DND-41 (cell line): ENCODE data around the gene SLC46A2.

ENCODE experiments used
- ATAC-seq: fragments of 200-7000 bp; cut with Tn5 transposase; 3 replicates; pipeline ENCODE4 v1.9.1; 2021; ENCODE audit warnings: low read depth; ENCODE audit not compliant: insufficient read depth
- DNase-seq: peaks from one replicate; pipeline ENCODE4 v3.0.0-alpha.2; 2020
- H2AFZ ChIP-seq: 2 replicates; pipeline ENCODE4 v1.6.0; 2012; ENCODE audit warnings: low read depth, low read length
- H3K27ac ChIP-seq: 2 replicates; pipeline ENCODE4 v1.5.1; 2012; ENCODE audit warnings: low read length, inconsistent platforms
- H3K27me3 ChIP-seq: fragments of 200-600 bp; sonication (generic); 2 replicates; pipeline ENCODE4 v1.6.0; 2012; ENCODE audit warnings: low read length, mild to moderate bottlenecking, inconsistent platforms; ENCODE audit not compliant: insufficient read depth, poor library complexity
- H3K36me3 ChIP-seq: 2 replicates; pipeline ENCODE4 v1.5.1; 2012; ENCODE audit warnings: low read length, inconsistent platforms; ENCODE audit not compliant: insufficient read depth
- H3K4me1 ChIP-seq: 2 replicates; pipeline ENCODE4 v1.5.1; 2012; ENCODE audit warnings: mild to moderate bottlenecking, low read length; ENCODE audit not compliant: insufficient read depth
- H3K4me2 ChIP-seq: 2 replicates; pipeline ENCODE4 v1.6.0; 2012; ENCODE audit warnings: mild to moderate bottlenecking, moderate library complexity, low read length, inconsistent platforms; ENCODE audit not compliant: insufficient read depth
- H3K4me3 ChIP-seq, 2 experiments: fragments of 200-600 bp in 1 of 2; shearing (Covaris generic) in 1 of 2; 2 replicates each; pipeline ENCODE4 v1.5.1; 2012 to 2016; ENCODE audit warnings: inconsistent platforms in 2 of 2, low read length in 2 of 2, mild to moderate bottlenecking in 2 of 2, low read depth in 1 of 2, moderate library complexity in 1 of 2
- H3K79me2 ChIP-seq: 2 replicates; pipeline ENCODE4 v1.6.0; 2012; ENCODE audit warnings: low read length, inconsistent platforms; ENCODE audit not compliant: insufficient read depth
- H3K9ac ChIP-seq: 2 replicates; pipeline ENCODE4 v1.6.0; 2012; ENCODE audit warnings: low read depth, mild to moderate bottlenecking, inconsistent platforms, low read length, moderate library complexity
- H3K9me3 ChIP-seq: 2 replicates; pipeline ENCODE4 v1.5.1; 2012; ENCODE audit warnings: low read length, moderate library complexity, mild to moderate bottlenecking, inconsistent platforms; ENCODE audit not compliant: insufficient read depth, severe bottlenecking
- H4K20me1 ChIP-seq: 2 replicates; pipeline ENCODE4 v1.6.0; 2012; ENCODE audit warnings: low read length; ENCODE audit not compliant: insufficient read depth
- EZH2 ChIP-seq: IDR thresholded peaks from 3 replicates; pipeline ENCODE4 v1.6.1; 2012; ENCODE audit warnings: borderline replicate concordance, low read depth, mild to moderate bottlenecking, moderate library complexity, low read length, inconsistent platforms; ENCODE audit not compliant: severe bottlenecking
- TF ChIP-seq, protein P1 (sequence below): IDR thresholded peaks from 2 replicates; pipeline ENCODE4 v1.5.1; 2012; ENCODE audit warnings: borderline replicate concordance, low read length, moderate library complexity, mild to moderate bottlenecking; ENCODE audit not compliant: poor library complexity, severe bottlenecking; ENCODE audit errors: extremely low read depth

Gene SLC46A2

DNA sequence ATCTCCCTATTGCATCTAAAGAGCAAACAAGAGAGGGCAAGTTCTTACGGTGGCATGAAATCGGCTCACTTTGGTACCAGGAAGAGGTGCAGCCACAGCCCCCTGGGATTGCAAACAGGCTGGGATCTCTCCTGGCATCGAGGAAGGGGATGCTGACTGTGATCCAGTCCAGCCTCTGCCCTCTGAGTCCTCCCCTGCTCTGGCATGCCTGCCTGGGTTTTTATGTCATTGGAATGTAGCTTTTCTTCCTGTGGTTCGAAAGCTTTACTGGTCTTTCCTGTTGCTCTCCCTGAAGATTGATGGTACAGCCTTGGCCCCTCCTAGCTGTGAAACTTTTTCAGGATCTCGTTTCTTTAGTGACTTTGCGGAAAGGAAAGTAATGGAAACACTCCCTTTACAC, 6.6 kb downstream of the SLC46A2 start:
- H3K36me3 ChIP-seq: no peaks in the 10 kb centered on the region
- TF ChIP-seq EZH2: no peak
- TF ChIP-seq, protein P1, sequence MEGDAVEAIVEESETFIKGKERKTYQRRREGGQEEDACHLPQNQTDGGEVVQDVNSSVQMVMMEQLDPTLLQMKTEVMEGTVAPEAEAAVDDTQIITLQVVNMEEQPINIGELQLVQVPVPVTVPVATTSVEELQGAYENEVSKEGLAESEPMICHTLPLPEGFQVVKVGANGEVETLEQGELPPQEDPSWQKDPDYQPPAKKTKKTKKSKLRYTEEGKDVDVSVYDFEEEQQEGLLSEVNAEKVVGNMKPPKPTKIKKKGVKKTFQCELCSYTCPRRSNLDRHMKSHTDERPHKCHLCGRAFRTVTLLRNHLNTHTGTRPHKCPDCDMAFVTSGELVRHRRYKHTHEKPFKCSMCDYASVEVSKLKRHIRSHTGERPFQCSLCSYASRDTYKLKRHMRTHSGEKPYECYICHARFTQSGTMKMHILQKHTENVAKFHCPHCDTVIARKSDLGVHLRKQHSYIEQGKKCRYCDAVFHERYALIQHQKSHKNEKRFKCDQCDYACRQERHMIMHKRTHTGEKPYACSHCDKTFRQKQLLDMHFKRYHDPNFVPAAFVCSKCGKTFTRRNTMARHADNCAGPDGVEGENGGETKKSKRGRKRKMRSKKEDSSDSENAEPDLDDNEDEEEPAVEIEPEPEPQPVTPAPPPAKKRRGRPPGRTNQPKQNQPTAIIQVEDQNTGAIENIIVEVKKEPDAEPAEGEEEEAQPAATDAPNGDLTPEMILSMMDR: no peak
- DNase-seq: no peak

DNA sequence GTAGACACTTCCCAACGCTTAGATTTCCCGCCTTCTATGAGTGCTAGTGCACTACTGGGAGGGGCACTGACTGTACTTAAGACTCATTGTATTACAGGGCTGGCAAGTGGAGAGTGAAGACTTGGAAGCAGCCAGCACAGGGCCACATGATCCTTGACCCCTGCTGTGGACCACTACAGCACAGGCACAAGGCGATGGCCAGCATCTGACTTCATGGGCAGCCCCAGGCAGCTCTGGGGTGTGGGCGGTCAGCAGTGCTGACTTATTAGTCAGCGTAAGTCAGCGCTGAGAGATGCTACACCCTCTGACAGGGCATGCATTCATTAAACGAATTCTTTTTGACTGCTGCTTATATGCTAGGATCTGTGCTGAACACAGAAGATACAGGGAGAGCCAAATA, 9.3 kb downstream of the SLC46A2 start:
- Histone ChIP-seq H3K4me2 (no peak overlapping the region), H2AFZ (no peak overlapping the region), H3K4me3 (no peak overlapping the region), H3K27ac (no peak overlapping the region), H4K20me1 (no peaks in the 10 kb centered on the region), H3K9me3 (no peaks in the 10 kb centered on the region), H3K79me2 (no peaks in the 10 kb centered on the region), H3K27me3 (no peaks in the 10 kb centered on the region), H3K36me3 (no peaks in the 10 kb centered on the region), H3K4me1 (no peaks in the 10 kb centered on the region), H3K9ac (no peak overlapping the region)
- no peak for ATAC-seq
- no peak for DNase-seq
- no peak for TF ChIP-seq EZH2
- TF ChIP-seq, protein P1: no peak

More for the DNA sequence above, 6.6 kb downstream of the SLC46A2 start:
- Histone ChIP-seq H3K79me2 (no peaks in the 10 kb centered on the region), H3K4me3 (no peak overlapping the region), H3K9me3 (no peaks in the 10 kb centered on the region), H3K4me2 (no peak overlapping the region), H3K27me3 (no peaks in the 10 kb centered on the region), H3K4me1 (no peaks in the 10 kb centered on the region), H3K27ac (no peak overlapping the region), H2AFZ (no peak overlapping the region), H4K20me1 (no peaks in the 10 kb centered on the region), H3K9ac (no peak overlapping the region)
- no peak for ATAC-seq

DNA sequence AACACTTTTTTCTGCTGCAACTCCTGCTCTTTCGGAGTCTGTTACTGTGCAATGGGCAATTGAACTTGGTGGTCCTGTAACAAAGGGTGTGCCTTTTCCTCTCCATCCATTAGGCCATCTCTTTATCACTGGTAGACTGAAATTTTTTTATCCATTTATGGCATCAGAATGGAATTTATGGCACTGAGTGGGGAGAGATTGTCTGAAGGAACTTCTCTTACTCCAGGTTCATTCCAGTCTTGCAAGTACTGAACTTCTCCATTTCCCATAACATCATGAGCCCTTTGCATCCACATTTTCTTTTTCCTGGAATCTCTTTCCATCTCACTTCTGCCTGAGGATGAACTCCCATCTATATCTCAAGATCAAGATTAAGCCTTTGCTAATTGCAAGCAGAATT, 10.0 kb downstream of the SLC46A2 start:
- DNase-seq: no peak
- Histone ChIP-seq H3K4me2 (no peak overlapping the region), H3K4me1 (no peaks in the 10 kb centered on the region), H3K36me3 (no peaks in the 10 kb centered on the region), H3K27me3 (no peaks in the 10 kb centered on the region), H3K9me3 (no peaks in the 10 kb centered on the region), H3K4me3 (no peak overlapping the region), H3K27ac (no peak overlapping the region), H3K79me2 (no peaks in the 10 kb centered on the region), H4K20me1 (no peaks in the 10 kb centered on the region), H3K9ac (no peak overlapping the region), H2AFZ (no peak overlapping the region)
- no peak for ATAC-seq
- TF ChIP-seq, protein P1: no peak
- TF ChIP-seq EZH2: no peak

DNA sequence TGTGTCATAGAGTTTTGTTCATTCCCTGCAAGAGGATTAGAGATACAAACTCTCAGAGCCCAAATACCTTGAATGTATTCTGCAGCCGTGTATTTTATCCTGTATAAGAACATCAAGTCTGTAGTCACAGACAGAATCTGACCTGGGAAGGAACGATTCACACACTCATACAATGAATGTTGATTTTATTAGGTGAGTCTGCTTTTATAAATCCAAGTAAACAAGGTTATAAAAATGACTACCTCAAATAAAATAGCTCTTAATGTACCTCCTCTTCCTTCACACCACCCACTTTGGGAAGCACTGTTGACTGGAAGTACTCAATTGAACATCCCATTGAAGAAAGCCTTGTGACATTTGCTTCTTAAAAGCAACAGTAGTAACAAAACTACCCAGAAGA, 11.9 kb downstream of the SLC46A2 start:
- H3K4me1 ChIP-seq: no peaks in the 10 kb centered on the region
- H4K20me1 ChIP-seq: no peaks in the 10 kb centered on the region
- no peak overlapping the region for H3K9ac ChIP-seq
- H3K79me2 ChIP-seq: no peaks in the 10 kb centered on the region
- no peak overlapping the region for H3K4me3 ChIP-seq
- TF ChIP-seq, protein P1: no peak
- TF ChIP-seq EZH2: no peak
- H3K36me3 ChIP-seq: no peaks in the 10 kb centered on the region
- H3K4me2 ChIP-seq: no peak overlapping the region
- H2AFZ ChIP-seq: no peak overlapping the region
- no peak overlapping the region for H3K27ac ChIP-seq
- no peaks in the 10 kb centered on the region for H3K9me3 ChIP-seq
- DNase-seq (no peak), ATAC-seq (no peak)
- no peaks in the 10 kb centered on the region for H3K27me3 ChIP-seq
